Stomach (tissue), 4 donors: ENCODE results near the gene PLLP.

Source experiments
- CTCF ChIP-seq, 7 experiments: fragments of 450-650 bp in 4 of 7; fragments of 200-600 bp in 3 of 7; sonication (generic) in 3 of 7; IDR thresholded peaks; one replicate each; pipeline ENCODE4 v1.5.1; 2016 to 2019; ENCODE audit warnings: antibody characterized with exemption in 7 of 7, control low read depth in 2 of 7, mild to moderate bottlenecking in 1 of 7
- POLR2A ChIP-seq, 4 donors: fragments of 450-650 bp; IDR thresholded peaks; one replicate each; pipeline ENCODE4 v1.6.1; 2016; ENCODE audit warnings: antibody characterized with exemption in 4 of 4, control low read depth in 2 of 4, mild to moderate bottlenecking in 1 of 4, moderate library complexity in 1 of 4
- POLR2AphosphoS5 ChIP-seq, 3 donors: sonication (generic); formaldehyde crosslinking; IDR thresholded peaks; one replicate each; pipeline ENCODE4 v1.6.1; 2016; ENCODE audit warnings: antibody characterized with exemption in 3 of 3

DNA sequence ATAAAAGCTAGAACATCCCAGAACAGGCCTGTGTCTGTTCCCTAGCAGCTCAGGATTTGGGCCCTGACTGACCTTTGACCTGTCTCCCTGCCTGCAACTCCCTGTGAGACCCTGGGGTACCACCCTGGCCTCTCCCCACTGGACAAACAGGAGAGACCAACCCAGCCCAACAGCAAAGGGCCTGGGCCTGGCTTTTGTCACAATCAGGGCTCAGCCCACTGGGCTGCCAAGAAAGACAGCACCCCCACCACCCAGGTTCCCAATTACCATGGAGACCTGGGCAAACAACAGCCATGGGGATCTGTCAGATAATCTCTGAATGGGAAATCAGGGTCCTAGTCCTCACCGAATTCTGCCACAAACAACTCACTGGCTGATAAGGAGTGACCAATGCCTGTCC lies 11.1 kb downstream of the PLLP start:
- no peak for TF ChIP-seq CTCF (IDR thresholded peaks at IDR 0.05)
- no peak for TF ChIP-seq POLR2AphosphoS5 (IDR thresholded peaks at IDR 0.05)
- no peak for TF ChIP-seq POLR2A (IDR thresholded peaks at IDR 0.05)
